Measurements from ENCODE around the gene PPM1H.

Gene PPM1H

DNA sequence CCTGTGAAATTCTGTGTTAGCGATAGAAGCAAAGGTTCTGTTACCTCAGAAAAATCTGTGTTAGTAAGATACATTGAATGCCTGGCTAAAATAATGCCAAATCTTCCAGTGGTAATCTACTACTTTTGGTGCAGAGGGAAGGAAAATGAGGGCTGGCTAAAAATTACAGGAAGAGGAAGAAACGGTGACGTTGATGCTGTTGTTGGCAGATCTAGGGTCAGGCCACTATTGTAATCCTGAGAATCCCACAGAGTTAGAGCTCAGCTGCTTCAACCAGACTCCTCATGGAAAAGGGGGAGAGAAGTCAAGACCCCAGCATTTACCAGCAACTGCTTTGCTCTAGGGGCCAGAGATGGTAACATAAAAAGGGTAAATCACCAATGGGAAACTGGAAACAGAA, 145.1 kb downstream of the PPM1H start:
- TF ChIP-seq, protein P1, sequence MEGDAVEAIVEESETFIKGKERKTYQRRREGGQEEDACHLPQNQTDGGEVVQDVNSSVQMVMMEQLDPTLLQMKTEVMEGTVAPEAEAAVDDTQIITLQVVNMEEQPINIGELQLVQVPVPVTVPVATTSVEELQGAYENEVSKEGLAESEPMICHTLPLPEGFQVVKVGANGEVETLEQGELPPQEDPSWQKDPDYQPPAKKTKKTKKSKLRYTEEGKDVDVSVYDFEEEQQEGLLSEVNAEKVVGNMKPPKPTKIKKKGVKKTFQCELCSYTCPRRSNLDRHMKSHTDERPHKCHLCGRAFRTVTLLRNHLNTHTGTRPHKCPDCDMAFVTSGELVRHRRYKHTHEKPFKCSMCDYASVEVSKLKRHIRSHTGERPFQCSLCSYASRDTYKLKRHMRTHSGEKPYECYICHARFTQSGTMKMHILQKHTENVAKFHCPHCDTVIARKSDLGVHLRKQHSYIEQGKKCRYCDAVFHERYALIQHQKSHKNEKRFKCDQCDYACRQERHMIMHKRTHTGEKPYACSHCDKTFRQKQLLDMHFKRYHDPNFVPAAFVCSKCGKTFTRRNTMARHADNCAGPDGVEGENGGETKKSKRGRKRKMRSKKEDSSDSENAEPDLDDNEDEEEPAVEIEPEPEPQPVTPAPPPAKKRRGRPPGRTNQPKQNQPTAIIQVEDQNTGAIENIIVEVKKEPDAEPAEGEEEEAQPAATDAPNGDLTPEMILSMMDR (IDR thresholded peaks at IDR 0.05; ENCODE audit: insufficient read depth, low read length, poor library complexity, severe bottlenecking): no peak
- no peak for DNase-seq (ENCODE audit: extremely low read depth, insufficient read length)
- Histone ChIP-seq H3K36me3 (ENCODE audit: control insufficient read depth, insufficient read depth, low read length) (no peaks in the 10 kb centered on the region), H3K4me3 (replicated peaks; ENCODE audit: low read depth, low read length) (no peak overlapping the region), H3K27me3 (replicated peaks; ENCODE audit: control insufficient read depth, insufficient read depth, low read length) (no peaks in the 10 kb centered on the region)

GRCh38 chr12:62787611-62788010, 147.3 kb downstream of the PPM1H start:
- no peak for DNase-seq (ENCODE audit: extremely low read depth, insufficient read length)
- Histone ChIP-seq H3K4me3 (replicated peaks; ENCODE audit: low read depth, low read length) (no peak overlapping the region), H3K27me3 (replicated peaks; ENCODE audit: control insufficient read depth, insufficient read depth, low read length) (no peaks in the 10 kb centered on the region), H3K36me3 (ENCODE audit: control insufficient read depth, insufficient read depth, low read length) (no peaks in the 10 kb centered on the region)
- TF ChIP-seq, protein P1 (IDR thresholded peaks at IDR 0.05; ENCODE audit: insufficient read depth, low read length, poor library complexity, severe bottlenecking): no peak

GRCh38 chr12:62787023-62787422, 147.9 kb downstream of the PPM1H start:
- Histone ChIP-seq H3K4me3 (replicated peaks; ENCODE audit: low read depth, low read length) (no peak overlapping the region), H3K36me3 (ENCODE audit: control insufficient read depth, insufficient read depth, low read length) (no peaks in the 10 kb centered on the region), H3K27me3 (replicated peaks; ENCODE audit: control insufficient read depth, insufficient read depth, low read length) (no peaks in the 10 kb centered on the region)
- TF ChIP-seq, protein P1 (IDR thresholded peaks at IDR 0.05; ENCODE audit: insufficient read depth, low read length, poor library complexity, severe bottlenecking): no peak
- DNase-seq (ENCODE audit: extremely low read depth, insufficient read length): no peak

GRCh38 chr12:62785941-62786559, 148.9 kb downstream of the PPM1H start:
- TF ChIP-seq, protein P1 (IDR thresholded peaks at IDR 0.05; ENCODE audit: insufficient read depth, low read length, poor library complexity, severe bottlenecking): no peak

GRCh38 chr12:62784576-62784975, 150.4 kb downstream of the PPM1H start:
- no peak for DNase-seq (ENCODE audit: extremely low read depth, insufficient read length)
- Histone ChIP-seq H3K27me3 (replicated peaks; ENCODE audit: control insufficient read depth, insufficient read depth, low read length) (no peaks in the 10 kb centered on the region), H3K4me3 (replicated peaks; ENCODE audit: low read depth, low read length) (no peak overlapping the region), H3K36me3 (ENCODE audit: control insufficient read depth, insufficient read depth, low read length) (no peaks in the 10 kb centered on the region)
- TF ChIP-seq, protein P1 (IDR thresholded peaks at IDR 0.05; ENCODE audit: insufficient read depth, low read length, poor library complexity, severe bottlenecking): no peak

More at GRCh38 chr12:62785941-62786559, 148.9 kb downstream of the PPM1H start:
- no peaks in the 10 kb centered on the region for H3K27me3 ChIP-seq (replicated peaks; ENCODE audit: control insufficient read depth, insufficient read depth, low read length)
- no peaks in the 10 kb centered on the region for H3K36me3 ChIP-seq (ENCODE audit: control insufficient read depth, insufficient read depth, low read length)
- H3K4me3 ChIP-seq (replicated peaks; ENCODE audit: low read depth, low read length): no peak overlapping the region
- no peak for DNase-seq (ENCODE audit: extremely low read depth, insufficient read length)

- no peak for DNase-seq (ENCODE audit: extremely low read depth, insufficient read length)
- H3K36me3 ChIP-seq (ENCODE audit: control insufficient read depth, insufficient read depth, low read length): no peaks in the 10 kb centered on the region
- H3K4me3 ChIP-seq (replicated peaks; ENCODE audit: low read depth, low read length): no peak overlapping the region
- TF ChIP-seq, protein P1 (IDR thresholded peaks at IDR 0.05; ENCODE audit: insufficient read depth, low read length, poor library complexity, severe bottlenecking): no peak
- no peaks in the 10 kb centered on the region for H3K27me3 ChIP-seq (replicated peaks; ENCODE audit: control insufficient read depth, insufficient read depth, low read length)
Measured at GRCh38 chr12:62783881-62784280, 151.1 kb downstream of the PPM1H start.

Measured in GM06990 (cell line).